Measurements from ENCODE around the gene PLPP3. TPM values are rescaled to one million over a fixed set of nuclear protein-coding genes. Genes with fewer than 3 reads are reported as not detected.

Gene PLPP3
- total RNA-seq, 1 experiment from 2014 or later: 26.7 TPM

GRCh38 chr1:56583957-56584468, 4.7 kb upstream of the PLPP3 start:
- Histone ChIP-seq H3K79me1 (ENCODE audit: insufficient read depth, low read depth, low read length, poor library complexity, severe bottlenecking) (no peaks in the 10 kb centered on the region), H3K18ac (ENCODE audit: insufficient read length, low read depth, low read length) (no peak overlapping the region), H2BK20ac (ENCODE audit: low read depth, low read length, poor library complexity, severe bottlenecking) (no peak overlapping the region), H3K4me1 (ENCODE audit: insufficient read depth, low read length) (no peaks in the 10 kb centered on the region), H3T11ph (ENCODE audit: low read length) (no peak overlapping the region), H4K8ac (replicated peaks; ENCODE audit: insufficient read length, low read depth, low read length) (no peak overlapping the region), H3K4me2 (ENCODE audit: insufficient read depth, insufficient read length, low read length) (no peak overlapping the region), H2AK5ac (ENCODE audit: insufficient read length, low read length) (no peak overlapping the region), H2BK12ac (ENCODE audit: insufficient read length, low read depth, low read length) (no peak overlapping the region), H4K91ac (ENCODE audit: insufficient read length, low read depth, low read length) (no peak overlapping the region), H3K23me2 (ENCODE audit: insufficient read length, low read depth, low read length, poor library complexity, severe bottlenecking) (no peaks in the 10 kb centered on the region), H3K27ac (ENCODE audit: insufficient read length, low read depth, low read length) (no peak overlapping the region), H2AFZ (ENCODE audit: low read length) (no peak overlapping the region), H3K14ac (ENCODE audit: insufficient read depth, low read length) (no peak overlapping the region), H2BK120ac (ENCODE audit: low read depth, low read length, poor library complexity, severe bottlenecking) (no peak overlapping the region), H3K79me2 (ENCODE audit: insufficient read depth, low read length) (no peaks in the 10 kb centered on the region; the same call in 1 of the 2 replicates), H2BK5ac (ENCODE audit: insufficient read length, low read length) (no peak overlapping the region), H4K5ac (ENCODE audit: insufficient read length, low read depth, low read length) (no peak overlapping the region), H3K4ac (ENCODE audit: low read depth, low read length) (no peak overlapping the region), H3K27me3 (ENCODE audit: insufficient read depth, low read length) (no peaks in the 10 kb centered on the region), H2BK15ac (ENCODE audit: low read depth, low read length) (no peak overlapping the region), H3K9me3 (ENCODE audit: control insufficient read depth, low read depth, low read length) (no peaks in the 10 kb centered on the region), H3K56ac (ENCODE audit: insufficient read length, low read depth, low read length) (no peak overlapping the region), H4K20me1 (ENCODE audit: control insufficient read depth, insufficient read depth, insufficient read length) (no peaks in the 10 kb centered on the region), H3K9ac (ENCODE audit: extremely low read depth, insufficient read length, low read length) (no peak overlapping the region), H3K23ac (ENCODE audit: insufficient read length, low read depth, low read length) (no peak overlapping the region)
- TF ChIP-seq CTCF (conservative IDR thresholded peaks at IDR 0.05): no peak
- peaks cover 0 to 3% (median 0%) of the 10 kb centered on the region in 3 experiments; a peak in 1 of 7 replicates for H3K36me3 Mint-ChIP-seq (ENCODE audit: insufficient read depth in 1 of 3, low read depth in 3 of 3)
- peaks cover 22 to 26% of the 10 kb centered on the region in 2 experiments for H3K4me1 Mint-ChIP-seq
- H3K9me3 Mint-ChIP-seq: no peaks in the 10 kb centered on the region; a peak in 1 of 5 replicates
- no CpG with 5 or more reads among the region's 2 CpGs for WGBS (ENCODE audit: extremely low coverage, insufficient read length, low lambda C conversion rate)
- H3K27ac Mint-ChIP-seq: no peak overlapping the region
- DNase-seq: no peak
- no peaks in the 10 kb centered on the region; the same call in none of the 2 replicates for H3K27me3 Mint-ChIP-seq (ENCODE audit: low read depth)
- no peak overlapping the region for H3K4me3 Mint-ChIP-seq

All from H9 (cell line).